Neural progenitor cell (in vitro differentiated cells): ENCODE data around the gene MEIOC. TPM values are rescaled to one million over a fixed set of nuclear protein-coding genes. Genes with fewer than 3 reads are reported as not detected.
A peak's percentile ranks its signal among the peaks of the same experiment; 100 is the strongest.
"Not testable (repeated sequence)": the region's sequence is repeated elsewhere in the genome, so short reads cannot be mapped to it uniquely, and the experiment has no call there.

Experiments
- DNase-seq: peaks from one replicate; pipeline ENCODE4 v3.0.0-alpha.2; 2016; ENCODE audit warnings: low spot score
- H2AFZ ChIP-seq: fragments of 200-600 bp; sonication (generic); replicated peaks from 2 replicates; pipeline ENCODE4 v1.6.1; 2016; ENCODE audit warnings: antibody characterized with exemption
- H3F3A ChIP-seq: fragments of 200-600 bp; sonication (generic); 2 replicates; pipeline ENCODE4 v1.6.1; 2016; ENCODE audit warnings: antibody characterized with exemption, low read depth
- H3K27ac ChIP-seq: fragments of 200-600 bp; sonication (generic); 2 replicates; pipeline ENCODE4 v1.5.1; 2016; ENCODE audit warnings: mild to moderate bottlenecking
- H3K27me3 ChIP-seq: fragments of 200-600 bp; sonication (generic); 2 replicates; pipeline ENCODE4 v1.6.1; 2016; ENCODE audit warnings: mild to moderate bottlenecking, moderate library complexity
- H3K36me3 ChIP-seq: fragments of 200-600 bp; sonication (generic); 2 replicates; pipeline ENCODE4 v1.5.1; 2016
- H3K4me1 ChIP-seq: fragments of 200-600 bp; sonication (generic); 2 replicates; pipeline ENCODE4 v1.6.1; 2016; ENCODE audit warnings: mixed run types
- H3K4me2 ChIP-seq: fragments of 200-600 bp; sonication (generic); 2 replicates; pipeline ENCODE4 v1.6.1; 2016
- H3K4me3 ChIP-seq: fragments of 200-600 bp; sonication (generic); 2 replicates; pipeline ENCODE4 v1.5.1; 2016
- H3K79me2 ChIP-seq: fragments of 200-600 bp; sonication (generic); 2 replicates; pipeline ENCODE4 v1.6.1; 2016; ENCODE audit warnings: low read depth
- H3K9ac ChIP-seq: fragments of 200-600 bp; sonication (generic); 2 replicates; pipeline ENCODE4 v1.6.1; 2016
- H3K9me3 ChIP-seq: fragments of 200-600 bp; sonication (generic); 2 replicates; pipeline ENCODE4 v1.5.1; 2016; ENCODE audit warnings: low read depth
- H4K20me1 ChIP-seq: fragments of 200-600 bp; sonication (generic); 2 replicates; pipeline ENCODE4 v1.6.1; 2016; ENCODE audit warnings: low read depth
- H3K27ac Mint-ChIP-seq: 3 replicates; pipeline ENCODE4 v1.8.0; 2021; ENCODE audit warnings: mixed read lengths
- H3K27me3 Mint-ChIP-seq: 2 replicates; pipeline ENCODE4 v1.8.0; 2022; ENCODE audit warnings: low read depth, mild to moderate bottlenecking, inconsistent platforms, moderate library complexity, mixed read lengths; ENCODE audit not compliant: insufficient read depth
- H3K36me3 Mint-ChIP-seq: 3 replicates; pipeline ENCODE4 v1.8.0; 2021; ENCODE audit warnings: mixed read lengths
- H3K4me1 Mint-ChIP-seq: 3 replicates; pipeline ENCODE4 v1.8.0; 2021; ENCODE audit warnings: mixed read lengths
- H3K4me3 Mint-ChIP-seq: 3 replicates; pipeline ENCODE4 v1.8.0; 2021; ENCODE audit warnings: mild to moderate bottlenecking, moderate library complexity, mixed read lengths
- H3K9me3 Mint-ChIP-seq: 3 replicates; pipeline ENCODE4 v1.8.0; 2020; ENCODE audit warnings: mixed read lengths
- CTCF ChIP-seq: fragments of 200-600 bp; sonication (generic); IDR thresholded peaks from 2 replicates; pipeline ENCODE4 v1.5.1; 2017; ENCODE audit warnings: antibody characterized with exemption, mild to moderate bottlenecking
- EZH2 ChIP-seq: fragments of 200-600 bp; sonication (generic); IDR thresholded peaks from 2 replicates; pipeline ENCODE4 v1.6.1; 2017; ENCODE audit warnings: antibody characterized with exemption, mild to moderate bottlenecking, moderate library complexity
- EZH2phosphoT487 ChIP-seq: fragments of 200-600 bp; sonication (generic); IDR thresholded peaks from 2 replicates; pipeline ENCODE4 v1.6.1; 2017; ENCODE audit warnings: antibody characterized with exemption
- total RNA-seq: library from RNA; depleted of rRNA; stranded (reverse); fragments of >200 nt; gene quantifications from 2 replicates; pipeline ENCODE4 v1.2.3, GENCODE V29; 2015; ENCODE audit warnings: low replicate concordance

The MEIOC gene
- total RNA-seq, 1 donor from 2014 or later = 22.0 TPM

DNA sequence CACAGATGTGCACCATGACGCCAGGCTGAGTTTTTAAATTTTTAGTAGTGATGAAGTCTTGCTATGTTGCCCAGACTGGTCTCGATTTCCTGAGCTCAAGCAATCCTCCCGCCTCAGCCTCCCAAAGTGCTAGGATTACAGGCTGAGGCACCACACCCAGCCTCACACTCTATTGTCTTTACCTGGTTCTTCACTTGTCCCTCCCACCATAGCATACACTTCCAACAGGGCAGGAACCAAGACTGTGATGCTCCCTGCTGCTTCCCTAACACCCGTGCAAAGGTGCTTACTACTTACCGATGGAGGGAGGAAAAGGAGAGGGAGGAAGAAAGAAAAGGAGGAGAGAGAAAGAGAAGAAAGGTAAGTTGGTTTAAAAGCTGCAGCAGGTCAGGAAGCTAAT lies 41.4 kb upstream of the MEIOC start:
- no peaks in the 10 kb centered on the region for H3K9me3 ChIP-seq
- no peaks in the 10 kb centered on the region for H3K36me3 Mint-ChIP-seq
- no peak for DNase-seq
- no peaks in the 10 kb centered on the region for H3K4me1 ChIP-seq
- H4K20me1 ChIP-seq = no peaks in the 10 kb centered on the region
- H3K36me3 ChIP-seq = no peaks in the 10 kb centered on the region
- H3K4me3 ChIP-seq = no peak overlapping the region
- peaks cover 11% of the 10 kb centered on the region for H3K27me3 Mint-ChIP-seq
- H3K4me3 Mint-ChIP-seq = no peak overlapping the region
- H3K9me3 Mint-ChIP-seq = no peaks in the 10 kb centered on the region
- H3K4me1 Mint-ChIP-seq = peaks cover 2% of the 10 kb centered on the region
- no peaks in the 10 kb centered on the region for H3K27me3 ChIP-seq
- no peaks in the 10 kb centered on the region for H3F3A ChIP-seq
- H3K4me2 ChIP-seq = no peak overlapping the region
- TF ChIP-seq EZH2phosphoT487 (no peak), CTCF (no peak), EZH2 (no peak)
- no peaks in the 10 kb centered on the region for H3K79me2 ChIP-seq
- H3K9ac ChIP-seq = no peak overlapping the region
- no peak overlapping the region for H3K27ac ChIP-seq
- no peak overlapping the region for H2AFZ ChIP-seq
- no peak overlapping the region for H3K27ac Mint-ChIP-seq

GRCh38 chr17:44618652-44619051 lies 37.6 kb upstream of the MEIOC start:
- not testable (repeated sequence) for H3K27me3 Mint-ChIP-seq, H3K27ac ChIP-seq, DNase-seq, H3K4me1 Mint-ChIP-seq, H3K36me3 ChIP-seq, H3K4me3 ChIP-seq, H3K9ac ChIP-seq, H3K79me2 ChIP-seq, H3K4me2 ChIP-seq, H2AFZ ChIP-seq, H3F3A ChIP-seq, H3K9me3 ChIP-seq, H3K27me3 ChIP-seq, H3K36me3 Mint-ChIP-seq, H3K27ac Mint-ChIP-seq, H3K9me3 Mint-ChIP-seq, H3K4me3 Mint-ChIP-seq, H3K4me1 ChIP-seq, H4K20me1 ChIP-seq

DNA sequence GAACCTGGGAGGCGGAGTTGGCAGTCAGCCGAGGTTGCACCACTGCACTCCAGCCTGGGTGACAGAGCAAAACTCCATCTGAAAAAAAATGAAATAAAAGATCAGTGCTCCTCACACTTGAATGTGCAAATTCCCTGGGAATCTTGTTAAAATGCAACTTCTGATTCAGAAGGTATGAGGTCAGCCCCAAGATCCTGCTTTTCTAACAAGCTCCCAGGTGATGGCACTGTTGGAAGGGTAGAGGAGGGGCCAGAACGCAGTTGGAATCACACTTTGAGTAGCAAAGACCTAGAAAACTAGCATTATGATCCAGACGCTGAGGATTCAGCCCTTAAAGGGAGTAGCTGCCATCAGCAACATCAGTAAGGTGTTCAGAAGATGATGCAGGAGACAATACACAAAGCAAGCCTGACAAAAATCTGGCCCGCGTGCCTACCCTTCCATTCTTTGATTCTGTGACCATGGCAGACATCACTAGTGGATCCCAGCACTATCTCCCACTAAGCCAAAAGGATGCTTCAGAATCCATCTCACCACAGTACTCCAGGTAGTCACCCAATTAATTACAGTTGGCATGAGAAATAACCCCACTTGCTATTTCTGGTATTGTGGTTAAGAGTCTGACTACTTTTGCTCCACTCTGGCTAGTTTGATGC lies 33.1 kb upstream of the MEIOC start:
- no peak overlapping the region for H3K27ac ChIP-seq
- Mint-ChIP-seq H3K36me3 (no peaks in the 10 kb centered on the region), H3K9me3 (no peaks in the 10 kb centered on the region), H3K27ac (no peak overlapping the region), H3K4me1 (peaks cover 19% of the 10 kb centered on the region), H3K27me3 (peaks cover 3% of the 10 kb centered on the region), H3K4me3 (no peak overlapping the region)
- no peaks in the 10 kb centered on the region for H3K9me3 ChIP-seq
- H3K9ac ChIP-seq = no peak overlapping the region
- H3K4me2 ChIP-seq = no peak overlapping the region
- H4K20me1 ChIP-seq = no peaks in the 10 kb centered on the region
- no peaks in the 10 kb centered on the region for H3K36me3 ChIP-seq
- H3K4me3 ChIP-seq = no peak overlapping the region
- no peaks in the 10 kb centered on the region for H3K27me3 ChIP-seq
- peaks cover 17% of the 10 kb centered on the region for H3K4me1 ChIP-seq
- no peak overlapping the region for H2AFZ ChIP-seq
- TF ChIP-seq EZH2phosphoT487 = no peak
- no peak for DNase-seq
- peaks cover 13% of the 10 kb centered on the region for H3F3A ChIP-seq
- no peaks in the 10 kb centered on the region for H3K79me2 ChIP-seq

- H3K4me2 ChIP-seq = peak overlapping the region; percentile 67
- H3K27me3 ChIP-seq = no peaks in the 10 kb centered on the region
- no peak overlapping the region for H3K4me3 ChIP-seq
- peak overlapping the region; percentile 75 for H3K4me3 Mint-ChIP-seq
- peaks cover 31% of the 10 kb centered on the region for H3K4me1 Mint-ChIP-seq
- H3K9me3 Mint-ChIP-seq = no peaks in the 10 kb centered on the region
- no peaks in the 10 kb centered on the region for H3K36me3 ChIP-seq
- no peaks in the 10 kb centered on the region for H3K79me2 ChIP-seq
- peaks cover 27% of the 10 kb centered on the region for H3F3A ChIP-seq
- peak; percentile 21 for DNase-seq
- H3K9ac ChIP-seq = no peak overlapping the region
- peak overlapping the region; percentile 98 for H3K27ac Mint-ChIP-seq
- no peak for TF ChIP-seq EZH2
- TF ChIP-seq CTCF = no peak
- TF ChIP-seq EZH2phosphoT487 = no peak
- peak overlapping the region; percentile 19 for H2AFZ ChIP-seq
- H3K27ac ChIP-seq = peak overlapping the region; percentile 61
- peaks cover 26% of the 10 kb centered on the region for H3K4me1 ChIP-seq
- no peaks in the 10 kb centered on the region for H3K9me3 ChIP-seq
- H3K36me3 Mint-ChIP-seq = no peaks in the 10 kb centered on the region
- H3K27me3 Mint-ChIP-seq = peaks cover 15% of the 10 kb centered on the region
- H4K20me1 ChIP-seq = no peaks in the 10 kb centered on the region
Observed at GRCh38 chr17:44627513-44628242, 28.6 kb upstream of the MEIOC start.
